Stimulated activated CD4-positive, alpha-beta T cell treated with anti-CD3 and anti-CD28 coated beads, Interleukin-4, amount 100 ng/mL, for 4 hours (primary cell): ENCODE data around the gene KLHL8.
"Not testable (repeated sequence)": the region's sequence is repeated elsewhere in the genome, so short reads cannot be mapped to it uniquely, and the experiment has no call there.

ENCODE experiments used
- DNase-seq, 2 experiments: peaks; one replicate each; pipeline ENCODE4 v3.0.0-alpha.2; 2020

The KLHL8 gene

GRCh38 chr4:87166296-87166854 is 54.0 kb downstream of the KLHL8 start:
- DNase-seq: no peak

DNA sequence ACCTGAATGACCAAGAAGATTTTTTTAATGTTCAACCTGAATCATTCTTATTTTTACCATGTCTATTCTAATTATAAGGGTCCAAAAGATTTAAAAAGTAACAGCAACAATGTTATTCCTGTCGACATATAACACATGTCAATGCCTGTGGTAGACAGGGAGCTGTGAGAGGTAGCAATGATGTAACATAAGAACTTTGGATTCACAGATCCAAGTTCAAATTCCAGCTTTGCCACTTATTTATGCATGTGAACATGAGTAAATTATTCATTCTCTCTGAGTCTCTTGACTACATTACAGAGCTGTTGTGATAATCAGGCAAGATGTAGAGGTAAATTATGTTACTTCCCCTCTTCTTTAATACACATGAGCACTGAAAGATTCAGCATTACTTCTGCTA is 54.5 kb downstream of the KLHL8 start:
- DNase-seq: no peak

DNA sequence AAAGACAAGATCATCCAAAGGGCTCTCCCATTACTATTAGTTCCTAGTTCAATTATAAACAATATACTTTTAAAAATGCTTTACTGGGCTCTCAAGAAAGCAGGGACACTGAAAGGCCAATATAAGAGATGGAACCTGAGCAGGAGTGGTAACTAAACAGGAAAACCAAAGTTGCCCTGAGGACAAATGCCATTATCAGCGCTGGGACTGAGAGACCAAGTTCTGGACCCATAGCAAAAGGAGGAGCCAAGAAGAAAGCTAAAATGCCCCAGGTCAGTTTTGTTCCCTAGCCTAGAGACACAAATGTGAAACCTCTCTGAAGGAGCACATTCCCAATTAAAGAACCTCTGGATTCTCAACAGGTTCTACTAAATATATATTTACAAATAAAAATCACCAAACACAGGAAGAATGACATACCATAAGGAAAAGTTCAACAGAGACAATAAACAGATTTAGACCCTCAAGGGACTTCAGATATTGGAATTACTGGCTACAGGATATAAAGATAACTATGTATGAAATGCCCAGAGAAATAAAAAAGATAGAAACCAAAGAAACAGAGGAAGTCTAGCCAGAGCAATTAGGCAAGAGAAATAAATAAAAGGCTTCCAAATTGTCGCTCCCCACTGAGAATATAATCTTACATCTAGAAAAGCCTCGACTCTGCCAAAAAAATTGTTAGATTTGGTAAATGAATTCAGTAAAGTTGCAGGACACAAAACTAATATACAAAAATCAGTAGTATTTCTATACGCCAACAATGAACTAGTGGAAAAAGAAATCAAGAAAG is 67.1 kb downstream of the KLHL8 start:
- DNase-seq: no peak

DNA sequence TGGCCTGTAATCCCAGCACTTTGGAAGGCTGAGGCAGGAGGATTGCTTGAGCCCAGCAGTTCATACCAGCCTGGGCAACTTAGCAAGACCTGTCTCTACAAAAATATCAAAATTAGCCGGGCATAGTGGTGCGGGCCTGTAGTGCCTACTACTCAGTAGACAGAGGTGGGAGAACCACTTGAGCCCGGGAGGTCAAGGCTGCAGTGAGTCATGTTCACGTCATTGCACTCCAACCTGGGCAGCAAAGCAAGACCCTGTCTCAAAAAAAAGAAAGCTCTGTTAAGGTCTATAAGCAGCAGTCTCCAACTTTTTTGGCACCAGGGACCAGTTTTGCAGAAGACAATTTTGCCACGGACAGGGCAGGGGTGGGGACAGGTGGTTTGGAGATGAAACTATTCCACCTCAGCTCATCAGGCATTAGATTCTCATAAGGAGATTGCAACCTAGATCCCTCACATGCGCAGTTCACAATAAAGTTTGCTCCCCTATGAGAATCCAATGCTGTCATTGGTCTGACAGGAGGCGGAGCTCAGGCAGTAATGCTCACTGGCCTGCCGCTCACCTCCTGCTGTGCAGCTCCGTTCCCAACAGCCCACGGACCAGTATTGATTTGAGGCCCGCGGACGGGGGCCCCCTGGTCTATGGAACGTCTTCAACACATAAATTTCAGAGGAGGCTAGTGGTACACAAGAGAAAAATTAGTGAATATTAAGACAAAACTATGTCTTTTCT is 67.9 kb downstream of the KLHL8 start:
- DNase-seq: no peak

DNA sequence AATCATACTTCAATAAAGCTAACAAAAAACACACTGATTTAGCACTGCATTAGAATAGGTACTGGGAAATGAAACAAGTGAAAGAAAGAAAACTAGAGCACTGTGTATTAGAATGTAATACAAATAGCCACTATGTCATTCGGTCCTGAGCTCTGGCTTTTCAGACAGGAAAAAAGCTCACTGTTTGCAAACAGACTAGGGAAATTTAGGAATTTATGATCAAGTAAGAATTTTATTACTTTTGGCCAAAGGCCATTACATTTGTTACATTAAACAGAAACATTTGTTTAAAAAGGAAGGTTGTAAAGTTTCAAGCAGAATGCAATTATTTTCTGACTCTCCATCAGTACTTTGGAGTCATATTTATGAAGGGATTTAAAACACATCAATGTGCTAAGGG is 68.7 kb downstream of the KLHL8 start:
- DNase-seq: no peak

GRCh38 chr4:87150498-87151261 is 69.7 kb downstream of the KLHL8 start:
- DNase-seq: peak in 1 of 2 experiments; percentile 9

GRCh38 chr4:87147116-87147515 is 73.3 kb downstream of the KLHL8 start:
- no peak for DNase-seq

DNA sequence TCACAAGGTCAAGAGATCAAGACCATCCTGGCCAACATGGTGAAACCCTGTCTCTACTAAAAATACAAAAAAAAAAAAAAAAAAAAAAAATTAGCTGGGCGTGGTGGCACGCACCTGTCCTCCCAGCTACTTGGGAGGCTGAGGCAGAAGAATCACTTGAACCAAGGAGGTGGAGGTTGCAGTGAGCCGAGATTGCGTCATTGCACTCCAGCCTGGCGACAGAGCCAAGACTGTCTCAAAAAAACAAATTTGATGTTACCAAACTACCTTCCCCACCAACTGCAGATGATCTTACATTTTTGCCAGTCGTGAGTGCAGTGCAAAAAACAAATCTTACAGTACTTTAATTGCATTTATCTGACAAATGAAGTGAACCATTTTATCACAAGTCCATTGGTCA is 74.5 kb downstream of the KLHL8 start:
- DNase-seq: not testable (repeated sequence)

- DNase-seq: no peak
Measured at GRCh38 chr4:87144356-87144755, 76.1 kb downstream of the KLHL8 start.

- DNase-seq: no peak
Measured at GRCh38 chr4:87141428-87141827, 79.0 kb downstream of the KLHL8 start.

DNA sequence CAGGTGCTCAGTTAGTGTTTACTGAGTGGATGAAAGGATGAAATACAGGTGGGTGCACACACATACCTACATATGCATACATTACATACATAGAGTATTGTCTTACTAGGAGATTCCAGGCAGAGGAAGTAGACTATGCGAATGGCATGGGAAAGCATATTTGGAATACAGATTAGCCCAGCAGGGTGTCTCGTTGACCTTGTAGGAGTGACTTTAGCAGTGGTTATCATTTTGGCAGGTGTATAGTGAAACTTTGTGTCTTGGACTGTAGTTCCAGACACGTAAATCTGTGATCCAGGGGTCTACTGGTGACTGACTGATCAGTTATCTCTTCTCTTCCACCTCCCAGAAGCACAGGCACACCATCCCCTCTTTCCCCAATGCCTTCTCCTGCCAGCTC is 86.3 kb downstream of the KLHL8 start:
- DNase-seq: no peak

GRCh38 chr4:87133183-87133582 is 87.2 kb downstream of the KLHL8 start:
- DNase-seq: no peak

GRCh38 chr4:87132035-87132434 is 88.4 kb downstream of the KLHL8 start:
- no peak for DNase-seq

- no peak for DNase-seq
Measured at GRCh38 chr4:87130985-87131703, 89.3 kb downstream of the KLHL8 start.

GRCh38 chr4:87129681-87130080 is 90.7 kb downstream of the KLHL8 start:
- DNase-seq: no peak

DNA sequence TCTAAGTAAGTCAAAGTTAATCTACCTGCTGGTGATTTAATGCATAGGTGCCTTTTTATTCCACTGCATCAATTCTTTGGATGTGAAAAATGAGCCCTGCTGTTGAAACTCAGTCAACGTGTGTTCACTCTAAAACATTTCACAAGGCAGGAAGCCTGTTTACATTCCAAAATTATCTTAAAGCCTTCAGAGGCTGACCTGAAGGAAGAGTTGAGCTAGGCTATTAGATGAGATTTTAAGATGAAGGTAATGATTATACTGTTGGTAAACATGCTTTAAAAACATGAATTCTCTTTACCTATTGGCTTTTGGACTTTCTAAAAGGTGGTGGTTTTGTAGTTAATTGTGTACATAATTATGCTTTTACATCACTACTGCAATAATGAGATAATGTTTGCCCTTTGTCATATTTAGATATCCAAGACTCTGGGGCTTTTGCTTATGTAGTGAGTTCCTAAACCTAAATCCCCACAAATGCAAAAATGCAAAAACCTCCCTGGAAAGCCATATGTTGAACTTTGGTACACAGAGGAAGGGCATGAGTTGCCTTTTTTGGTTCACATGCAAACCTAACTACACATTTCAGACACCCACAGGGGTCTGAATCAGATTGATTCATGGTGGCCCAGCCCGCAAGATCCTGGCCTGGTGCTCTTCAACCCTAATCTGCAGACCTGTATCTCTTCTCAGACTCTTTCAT is 92.3 kb downstream of the KLHL8 start:
- DNase-seq: no peak

- DNase-seq: no peak
Measured at GRCh38 chr4:87126056-87126455, 94.4 kb downstream of the KLHL8 start.

GRCh38 chr4:87122252-87122651 is 98.2 kb downstream of the KLHL8 start:
- DNase-seq: no peak

DNA sequence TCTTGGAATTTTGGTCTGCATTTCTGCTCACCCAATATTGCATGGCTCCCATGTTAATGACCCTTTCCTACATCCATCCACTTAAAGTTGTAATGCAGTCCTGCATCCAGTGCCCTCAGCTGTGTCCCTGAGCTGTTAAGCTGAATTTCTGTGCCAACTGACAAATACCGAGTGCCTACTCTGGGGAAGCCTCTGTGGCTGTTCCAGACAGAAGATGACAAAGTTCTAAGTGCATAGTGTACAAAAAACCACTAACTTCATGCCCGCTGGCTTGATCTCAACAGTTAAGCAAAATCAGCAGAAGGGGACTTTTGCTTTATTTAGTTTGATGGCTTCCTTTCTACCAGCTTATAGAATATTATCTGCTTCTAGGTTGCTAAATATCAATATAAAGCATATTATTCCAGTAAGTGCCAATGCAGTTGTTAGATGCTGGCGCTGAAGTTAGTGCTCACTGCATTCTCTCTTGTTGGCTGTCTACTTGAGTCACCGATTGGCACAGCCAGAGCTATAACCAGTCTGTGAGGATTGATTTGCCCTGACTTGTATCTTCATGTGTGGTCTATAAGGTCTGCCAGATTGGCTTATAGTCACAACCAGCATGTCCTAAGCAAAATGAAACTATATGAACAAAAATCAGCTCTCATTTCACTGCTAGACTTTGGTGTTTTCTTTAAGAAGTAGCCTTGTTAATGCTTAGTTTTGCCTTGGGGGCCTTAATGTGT is 98.9 kb downstream of the KLHL8 start:
- no peak for DNase-seq

- DNase-seq: no peak
Measured at GRCh38 chr4:87120411-87121162, 99.8 kb downstream of the KLHL8 start.

DNA sequence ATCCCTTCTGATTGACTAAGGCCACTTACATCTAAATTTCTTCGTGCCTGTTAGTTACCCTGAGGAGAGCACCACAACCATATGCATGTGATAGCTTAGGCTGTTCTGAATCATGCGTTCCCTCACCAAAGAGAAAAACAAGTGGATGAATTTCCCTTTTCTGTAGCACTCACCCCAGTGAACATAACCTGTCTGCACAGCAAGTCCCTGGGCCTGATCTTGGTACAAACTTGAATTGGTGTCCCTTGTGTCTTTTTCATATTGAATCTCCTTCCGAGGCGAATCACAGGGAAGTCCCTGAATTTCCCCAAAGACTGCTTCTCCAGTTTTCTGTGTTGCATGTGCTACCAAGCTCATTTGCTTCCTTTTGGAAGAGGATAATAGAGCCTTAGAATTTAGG is 100.4 kb downstream of the KLHL8 start:
- no peak for DNase-seq
